Measurements from ENCODE around the gene ZNF106.

- TF ChIP-seq, protein P1, sequence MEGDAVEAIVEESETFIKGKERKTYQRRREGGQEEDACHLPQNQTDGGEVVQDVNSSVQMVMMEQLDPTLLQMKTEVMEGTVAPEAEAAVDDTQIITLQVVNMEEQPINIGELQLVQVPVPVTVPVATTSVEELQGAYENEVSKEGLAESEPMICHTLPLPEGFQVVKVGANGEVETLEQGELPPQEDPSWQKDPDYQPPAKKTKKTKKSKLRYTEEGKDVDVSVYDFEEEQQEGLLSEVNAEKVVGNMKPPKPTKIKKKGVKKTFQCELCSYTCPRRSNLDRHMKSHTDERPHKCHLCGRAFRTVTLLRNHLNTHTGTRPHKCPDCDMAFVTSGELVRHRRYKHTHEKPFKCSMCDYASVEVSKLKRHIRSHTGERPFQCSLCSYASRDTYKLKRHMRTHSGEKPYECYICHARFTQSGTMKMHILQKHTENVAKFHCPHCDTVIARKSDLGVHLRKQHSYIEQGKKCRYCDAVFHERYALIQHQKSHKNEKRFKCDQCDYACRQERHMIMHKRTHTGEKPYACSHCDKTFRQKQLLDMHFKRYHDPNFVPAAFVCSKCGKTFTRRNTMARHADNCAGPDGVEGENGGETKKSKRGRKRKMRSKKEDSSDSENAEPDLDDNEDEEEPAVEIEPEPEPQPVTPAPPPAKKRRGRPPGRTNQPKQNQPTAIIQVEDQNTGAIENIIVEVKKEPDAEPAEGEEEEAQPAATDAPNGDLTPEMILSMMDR (conservative IDR thresholded peaks at IDR 0.05; ENCODE audit: low read depth, low read length) = no peak
- no peak for TF ChIP-seq POLR2A (IDR thresholded peaks at IDR 0.05; ENCODE audit: low read depth, low read length)
- TF ChIP-seq CEBPB (IDR thresholded peaks at IDR 0.05; ENCODE audit: low read depth, low read length) = no peak
- TF ChIP-seq, protein P2, sequence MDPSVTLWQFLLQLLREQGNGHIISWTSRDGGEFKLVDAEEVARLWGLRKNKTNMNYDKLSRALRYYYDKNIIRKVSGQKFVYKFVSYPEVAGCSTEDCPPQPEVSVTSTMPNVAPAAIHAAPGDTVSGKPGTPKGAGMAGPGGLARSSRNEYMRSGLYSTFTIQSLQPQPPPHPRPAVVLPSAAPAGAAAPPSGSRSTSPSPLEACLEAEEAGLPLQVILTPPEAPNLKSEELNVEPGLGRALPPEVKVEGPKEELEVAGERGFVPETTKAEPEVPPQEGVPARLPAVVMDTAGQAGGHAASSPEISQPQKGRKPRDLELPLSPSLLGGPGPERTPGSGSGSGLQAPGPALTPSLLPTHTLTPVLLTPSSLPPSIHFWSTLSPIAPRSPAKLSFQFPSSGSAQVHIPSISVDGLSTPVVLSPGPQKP (IDR thresholded peaks at IDR 0.05; ENCODE audit: borderline replicate concordance, low read depth, low read length) = no peak
- TF ChIP-seq BHLHE40 (IDR thresholded peaks at IDR 0.05; ENCODE audit: low read depth, low read length) = no peak
- TF ChIP-seq NFE2L2 (IDR thresholded peaks at IDR 0.05; ENCODE audit: low read depth, low read length) = no peak
- no peak for TF ChIP-seq RAD21 (IDR thresholded peaks at IDR 0.05; ENCODE audit: low read length)
- no peak for TF ChIP-seq SMC3 (IDR thresholded peaks at IDR 0.05; ENCODE audit: low read depth, low read length)
- TF ChIP-seq, protein P3, sequence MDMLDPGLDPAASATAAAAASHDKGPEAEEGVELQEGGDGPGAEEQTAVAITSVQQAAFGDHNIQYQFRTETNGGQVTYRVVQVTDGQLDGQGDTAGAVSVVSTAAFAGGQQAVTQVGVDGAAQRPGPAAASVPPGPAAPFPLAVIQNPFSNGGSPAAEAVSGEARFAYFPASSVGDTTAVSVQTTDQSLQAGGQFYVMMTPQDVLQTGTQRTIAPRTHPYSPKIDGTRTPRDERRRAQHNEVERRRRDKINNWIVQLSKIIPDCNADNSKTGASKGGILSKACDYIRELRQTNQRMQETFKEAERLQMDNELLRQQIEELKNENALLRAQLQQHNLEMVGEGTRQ (IDR thresholded peaks at IDR 0.05; ENCODE audit: low read depth, low read length) = no peak
- TF ChIP-seq RFX5 (IDR thresholded peaks at IDR 0.05; ENCODE audit: low read depth, low read length) = no peak
- TF ChIP-seq FOS (IDR thresholded peaks at IDR 0.05; ENCODE audit: low read depth, low read length) = no peak
- TF ChIP-seq MAZ (IDR thresholded peaks at IDR 0.05; ENCODE audit: borderline replicate concordance, low read depth, low read length) = no peak
- no peak for TF ChIP-seq RCOR1 (IDR thresholded peaks at IDR 0.05; ENCODE audit: insufficient replicate concordance, low read length)
- no peak for TF ChIP-seq MXI1 (IDR thresholded peaks at IDR 0.05; ENCODE audit: borderline replicate concordance, low read depth, low read length)
Measured at GRCh38 chr15:42507514-42507913, 16.6 kb upstream of the ZNF106 start.
